Measurements from ENCODE around the gene CAMK1G.

GRCh38 chr1:209539576-209539975 is 43.9 kb upstream of the CAMK1G start:
- TF ChIP-seq POLR2A (IDR thresholded peaks at IDR 0.05), result no peak
- TF ChIP-seq, protein P1, sequence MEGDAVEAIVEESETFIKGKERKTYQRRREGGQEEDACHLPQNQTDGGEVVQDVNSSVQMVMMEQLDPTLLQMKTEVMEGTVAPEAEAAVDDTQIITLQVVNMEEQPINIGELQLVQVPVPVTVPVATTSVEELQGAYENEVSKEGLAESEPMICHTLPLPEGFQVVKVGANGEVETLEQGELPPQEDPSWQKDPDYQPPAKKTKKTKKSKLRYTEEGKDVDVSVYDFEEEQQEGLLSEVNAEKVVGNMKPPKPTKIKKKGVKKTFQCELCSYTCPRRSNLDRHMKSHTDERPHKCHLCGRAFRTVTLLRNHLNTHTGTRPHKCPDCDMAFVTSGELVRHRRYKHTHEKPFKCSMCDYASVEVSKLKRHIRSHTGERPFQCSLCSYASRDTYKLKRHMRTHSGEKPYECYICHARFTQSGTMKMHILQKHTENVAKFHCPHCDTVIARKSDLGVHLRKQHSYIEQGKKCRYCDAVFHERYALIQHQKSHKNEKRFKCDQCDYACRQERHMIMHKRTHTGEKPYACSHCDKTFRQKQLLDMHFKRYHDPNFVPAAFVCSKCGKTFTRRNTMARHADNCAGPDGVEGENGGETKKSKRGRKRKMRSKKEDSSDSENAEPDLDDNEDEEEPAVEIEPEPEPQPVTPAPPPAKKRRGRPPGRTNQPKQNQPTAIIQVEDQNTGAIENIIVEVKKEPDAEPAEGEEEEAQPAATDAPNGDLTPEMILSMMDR (IDR thresholded peaks at IDR 0.05), result no peak

Data from heart left ventricle (tissue), 13 donors.